IMR-90 (cell line): ENCODE data around the gene S100A16. TPM values are rescaled to one million over a fixed set of nuclear protein-coding genes. Genes with fewer than 3 reads are reported as not detected.

Experiments used
- ATAC-seq: fragments of 200-7000 bp; cut with Tn5 transposase; 2 replicates; pipeline ENCODE4 v1.9.1; 2020; ENCODE audit warnings: low read depth, mild to moderate bottlenecking, moderate library complexity
- BruUV-seq: library from RNA; stranded (reverse); fragments of 400-500 nt; replicated peaks from 2 replicates; lab custom pipeline; 2021; lab: Mats Ljungman, UMichigan
- CTCF ChIA-PET: fragments of 300-600 bp; formaldehyde crosslinking; extraction: SDS; loops from one replicate; lab custom pipeline; 2021; ENCODE audit warnings: antibody characterized with exemption; lab: Yijun Ruan, JAX
- POLR2A ChIA-PET: fragments of 300-600 bp; sonication (Branson Sonifier 250); formaldehyde crosslinking; loops from one replicate; lab custom pipeline; 2022; ENCODE audit warnings: antibody characterized with exemption; ENCODE audit not compliant: unreplicated experiment; lab: Charles Lee
- DNase-seq: peaks from one replicate; pipeline ENCODE4 v3.0.0; 2013
- H2AFZ ChIP-seq: replicated peaks from 2 replicates; pipeline ENCODE3; 2013; ENCODE audit warnings: low read length, mild to moderate bottlenecking; ENCODE audit not compliant: poor library complexity
- H2AK5ac ChIP-seq: 2 replicates; pipeline ENCODE4 v1.6.1; 2013; ENCODE audit warnings: low read depth, low read length, inconsistent platforms
- H2AK9ac ChIP-seq: replicated peaks from 2 replicates; pipeline ENCODE3; 2013; ENCODE audit warnings: mild to moderate bottlenecking, low read depth, low read length, moderate library complexity; ENCODE audit not compliant: poor library complexity
- H2BK120ac ChIP-seq: 2 replicates; pipeline ENCODE4 v1.6.1; 2013; ENCODE audit warnings: low read depth, low read length, inconsistent platforms
- H2BK15ac ChIP-seq: 3 replicates; pipeline ENCODE4 v1.6.1; 2013; ENCODE audit warnings: low read depth, low read length, inconsistent platforms
- H2BK20ac ChIP-seq: 2 replicates; pipeline ENCODE4 v1.6.1; 2013; ENCODE audit warnings: low read depth, mild to moderate bottlenecking, inconsistent platforms, low read length, moderate library complexity
- H2BK5ac ChIP-seq: 2 replicates; pipeline ENCODE4 v1.6.1; 2013; ENCODE audit warnings: mild to moderate bottlenecking, low read depth, low read length, inconsistent platforms; ENCODE audit not compliant: poor library complexity, severe bottlenecking
- H3K14ac ChIP-seq: replicated peaks from 2 replicates; pipeline ENCODE4 v1.6.1; 2013; ENCODE audit warnings: low read depth, low read length, inconsistent platforms
- H3K18ac ChIP-seq: 2 replicates; pipeline ENCODE4 v1.6.1; 2013; ENCODE audit warnings: low read depth, low read length, control low read depth
- H3K23ac ChIP-seq: 2 replicates; pipeline ENCODE4 v1.6.1; 2013; ENCODE audit warnings: low read depth, low read length, inconsistent platforms
- H3K27ac ChIP-seq: 2 replicates; pipeline ENCODE4 v1.5.1; 2013; ENCODE audit warnings: mild to moderate bottlenecking, control low read depth, low read length; ENCODE audit not compliant: insufficient read depth
- H3K27me3 ChIP-seq: 2 replicates; pipeline ENCODE4 v1.6.1; 2013; ENCODE audit warnings: low read length; ENCODE audit not compliant: control insufficient read depth, insufficient read depth
- H3K36me3 ChIP-seq: 2 replicates; pipeline ENCODE4 v1.6.1; 2013; ENCODE audit warnings: low read length, mixed read lengths; ENCODE audit not compliant: control insufficient read depth, insufficient read depth
- H3K4ac ChIP-seq: 2 replicates; pipeline ENCODE4 v1.6.1; 2013; ENCODE audit warnings: low read depth, low read length, inconsistent platforms
- H3K4me1 ChIP-seq: 2 replicates; pipeline ENCODE4 v1.6.1; 2013; ENCODE audit warnings: low read length, mixed read lengths; ENCODE audit not compliant: control insufficient read depth, insufficient read depth
- H3K4me2 ChIP-seq: 2 replicates; pipeline ENCODE4 v1.6.1; 2013; ENCODE audit warnings: low read depth, mild to moderate bottlenecking, control low read depth, low read length, moderate library complexity
- H3K4me3 ChIP-seq: 2 replicates; pipeline ENCODE4 v1.5.1; 2013; ENCODE audit warnings: low read depth, mild to moderate bottlenecking, control low read depth, low read length, moderate library complexity; ENCODE audit not compliant: insufficient read depth
- H3K56ac ChIP-seq: 2 replicates; pipeline ENCODE4 v1.6.1; 2013; ENCODE audit warnings: low read length, inconsistent platforms; ENCODE audit not compliant: insufficient read depth; ENCODE audit errors: extremely low read depth
- H3K79me1 ChIP-seq, 2 experiments: 2 replicates each; pipeline ENCODE4 v1.6.1; 2013; ENCODE audit warnings: low read length in 2 of 2, inconsistent platforms in 1 of 2, low read depth in 1 of 2
- H3K9ac ChIP-seq: 2 replicates; pipeline ENCODE4 v1.6.1; 2013; ENCODE audit warnings: low read depth, low read length, control low read depth
- H3K9me1 ChIP-seq: 2 replicates; pipeline ENCODE4 v1.6.1; 2013; ENCODE audit warnings: low read length, inconsistent platforms; ENCODE audit not compliant: insufficient read depth
- H3K9me3 ChIP-seq: 2 replicates; pipeline ENCODE4 v1.6.1; 2013; ENCODE audit warnings: low read length; ENCODE audit not compliant: control insufficient read depth, insufficient read depth
- H4K20me1 ChIP-seq: 2 replicates; pipeline ENCODE4 v1.6.1; 2013; ENCODE audit warnings: low read length, inconsistent platforms; ENCODE audit not compliant: insufficient read depth
- H4K5ac ChIP-seq: 2 replicates; pipeline ENCODE4 v1.6.1; 2013; ENCODE audit warnings: mild to moderate bottlenecking, low read depth, low read length, control low read depth
- H4K8ac ChIP-seq, 2 experiments: 2 replicates each; pipeline ENCODE4 v1.6.1; 2013; ENCODE audit warnings: low read depth in 2 of 2, low read length in 2 of 2, control low read depth in 1 of 2, inconsistent platforms in 1 of 2
- H4K91ac ChIP-seq: 2 replicates; pipeline ENCODE4 v1.6.1; 2013; ENCODE audit warnings: low read depth, low read length, inconsistent platforms; ENCODE audit not compliant: insufficient read depth
- BHLHE40 ChIP-seq: fragments of 150-350 bp; IDR thresholded peaks from 2 replicates; pipeline ENCODE4 v1.6.1; 2016; ENCODE audit warnings: mild to moderate bottlenecking, low read depth, low read length
- WGBS, 2 experiments: methylation state at CpG; one replicate each; pipeline versions ENCODE4 v1.1.5 to v1.1.7; 2013; ENCODE audit warnings: missing lambda C conversion rate in 2 of 2; ENCODE audit not compliant: insufficient read length in 1 of 2; ENCODE audit errors: extremely low coverage in 2 of 2; 5-methylcytosine and 5-hydroxymethylcytosine counted together
- dilution Hi-C: fragments of 300-500 bp; cut with HindIII; formaldehyde crosslinking; loops from one replicate; pipeline ENCODE4 v1.14.3; 2018; ENCODE audit warnings: low sequenced_read_pairs; ENCODE audit not compliant: unreplicated experiment
- in situ Hi-C: fragments of 300-500 bp; cut with MboI; formaldehyde crosslinking; loops from 3 replicates; pipeline ENCODE4 v1.14.3; 2019; ENCODE audit warnings: low sequenced_read_pairs, inconsistent platforms, mixed read lengths
- intact Hi-C: fragments of 100-400 bp; cut with micrococcal nuclease; formaldehyde crosslinking; loops from 2 replicates; pipeline ENCODE4 v1.10.0; 2022
- polyA plus RNA-seq, 3 experiments: library from polyadenylated mRNA; depleted of rRNA; stranded (reverse); fragments of >200 nt; gene quantifications; 2 replicates each; pipeline ENCODE4 v1.2.3, GENCODE V29; 2012; ENCODE audit warnings: low replicate concordance in 1 of 3
- total RNA-seq: library from RNA; depleted of rRNA; stranded (reverse); fragments of >200 nt; gene quantifications from 2 replicates; pipeline ENCODE4 v1.2.3, GENCODE V29; 2012
- TF ChIP-seq, protein P1 (sequence below): conservative IDR thresholded peaks from 2 replicates; pipeline ENCODE4 v1.5.1; 2012; ENCODE audit warnings: mild to moderate bottlenecking, low read depth, low read length, improper control_type of control experiment

Gene S100A16
- total and polyA plus RNA-seq, 2 of the 4 experiments (the other 2 are of a cell fraction), result 201 to 515 TPM

DNA sequence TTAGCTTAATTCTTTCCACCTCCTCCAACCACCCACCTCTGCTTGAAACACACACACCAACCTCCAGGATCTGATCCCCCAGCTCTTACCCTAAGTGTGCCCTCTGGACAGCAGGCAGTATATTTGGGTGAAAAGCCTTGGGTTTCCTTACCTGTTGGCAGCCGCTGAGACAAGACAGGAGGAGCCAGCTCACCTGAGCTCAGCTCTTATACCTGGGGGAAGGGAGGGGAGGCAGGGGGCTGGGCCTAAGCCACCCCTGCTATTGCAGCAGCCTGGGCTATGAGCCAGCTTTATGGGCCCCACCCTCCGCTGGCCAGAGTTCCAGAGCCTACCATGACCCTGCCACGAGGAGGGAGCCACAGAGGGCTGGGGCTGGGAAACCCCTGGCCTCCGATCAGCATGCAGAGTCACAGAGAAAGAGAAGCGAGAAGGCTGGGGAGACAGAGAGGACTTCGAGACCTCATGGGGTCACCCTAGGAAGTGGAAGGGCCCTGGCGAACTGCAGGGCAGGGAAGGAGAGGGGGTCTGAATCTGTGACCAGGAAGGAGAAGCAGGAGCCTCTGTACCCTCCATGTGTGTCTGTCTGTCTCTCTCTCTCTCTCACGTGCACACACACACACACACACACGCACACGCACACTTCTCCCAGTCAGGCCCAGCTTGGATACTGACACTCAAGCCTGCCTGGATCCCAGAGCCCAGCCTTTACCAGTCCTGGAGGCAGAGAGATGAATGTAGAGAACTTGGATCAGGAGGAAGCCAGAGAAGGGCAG lies 3.4 kb upstream of the S100A16 start, which contains the start of gene S100A14:
S100A14 (minus strand) TSS at position 182 of the 773 bp plus-strand sequence. CDS start 467 bp downstream, outside the sequence.
- H4K5ac ChIP-seq, result peak within 1 kb of the TSS; percentile 44
- BruUV-seq, result no TSS peak
- no peaks in the 10 kb centered on the region for H3K27me3 ChIP-seq
- no peaks in the 10 kb centered on the region for H3K9me3 ChIP-seq
- no peak within 1 kb of the TSS for H3K56ac ChIP-seq
- in situ Hi-C loops, result no loop called here
- no peak within 1 kb of the TSS for H2BK20ac ChIP-seq
- H4K20me1 ChIP-seq, result no peaks in the 10 kb centered on the region
- TF ChIP-seq, protein P1, sequence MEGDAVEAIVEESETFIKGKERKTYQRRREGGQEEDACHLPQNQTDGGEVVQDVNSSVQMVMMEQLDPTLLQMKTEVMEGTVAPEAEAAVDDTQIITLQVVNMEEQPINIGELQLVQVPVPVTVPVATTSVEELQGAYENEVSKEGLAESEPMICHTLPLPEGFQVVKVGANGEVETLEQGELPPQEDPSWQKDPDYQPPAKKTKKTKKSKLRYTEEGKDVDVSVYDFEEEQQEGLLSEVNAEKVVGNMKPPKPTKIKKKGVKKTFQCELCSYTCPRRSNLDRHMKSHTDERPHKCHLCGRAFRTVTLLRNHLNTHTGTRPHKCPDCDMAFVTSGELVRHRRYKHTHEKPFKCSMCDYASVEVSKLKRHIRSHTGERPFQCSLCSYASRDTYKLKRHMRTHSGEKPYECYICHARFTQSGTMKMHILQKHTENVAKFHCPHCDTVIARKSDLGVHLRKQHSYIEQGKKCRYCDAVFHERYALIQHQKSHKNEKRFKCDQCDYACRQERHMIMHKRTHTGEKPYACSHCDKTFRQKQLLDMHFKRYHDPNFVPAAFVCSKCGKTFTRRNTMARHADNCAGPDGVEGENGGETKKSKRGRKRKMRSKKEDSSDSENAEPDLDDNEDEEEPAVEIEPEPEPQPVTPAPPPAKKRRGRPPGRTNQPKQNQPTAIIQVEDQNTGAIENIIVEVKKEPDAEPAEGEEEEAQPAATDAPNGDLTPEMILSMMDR, result no peak
- peak; percentile 66 for TF ChIP-seq BHLHE40
- peak within 1 kb of the TSS; percentile 88 for H2AK9ac ChIP-seq
- dilution Hi-C loops, result no loop called here
- no peak within 1 kb of the TSS for H3K27ac ChIP-seq
- intact Hi-C loops, result no loop called here
- H3K14ac ChIP-seq, result no peak within 1 kb of the TSS
- ChIA-PET POLR2A (no interaction called here), CTCF (interaction anchor here (0.8 to 0.9 kb wide), 2 partner anchors 11 to 40 kb away, joined by 3 read pairs; partner anchors contain the start of gene S100A13)
- H2AFZ ChIP-seq, result peak within 1 kb of the TSS; percentile 47
- H2BK120ac ChIP-seq, result peak within 1 kb of the TSS; percentile 26; the same call in 1 of the 2 replicates
- H3K23ac ChIP-seq, result 0 out of 2 replicates have a peak within 1 kb of the TSS, but pooled peaks have one; percentile 7
- DNase-seq, result no peak
- H2AK5ac ChIP-seq, result peak within 1 kb of the TSS; percentile 48
- WGBS, 2 experiments, result 90% methylated on average over 2 of the region's 10 CpGs; no CpG with 5 or more reads in 1 of the 2 experiments
- peaks cover 18% of the 10 kb centered on the region for H3K36me3 ChIP-seq
- H3K9me1 ChIP-seq, result no peaks in the 10 kb centered on the region
- no peak within 1 kb of the TSS for H2BK5ac ChIP-seq
- peak within 1 kb of the TSS; percentile 40 for H3K4ac ChIP-seq
- H3K18ac ChIP-seq, result no peak within 1 kb of the TSS
- peak within 1 kb of the TSS; percentile 32 for H4K91ac ChIP-seq
- H3K4me2 ChIP-seq, result no peak within 1 kb of the TSS
- H3K4me3 ChIP-seq, result no peak within 1 kb of the TSS
- no peak for ATAC-seq
- no peak within 1 kb of the TSS for H2BK15ac ChIP-seq
- H3K79me1 ChIP-seq, result peaks cover 6 to 14% of the 10 kb centered on the region in 2 experiments
- H4K8ac ChIP-seq, result peak within 1 kb of the TSS in 1 of 2 experiments; percentile 19; a peak in 1 of 4 replicates
- no peak within 1 kb of the TSS for H3K9ac ChIP-seq
- peaks cover 13% of the 10 kb centered on the region for H3K4me1 ChIP-seq
